ENCODE measurements around the gene ANKRD34A. TPM values are rescaled to one million over a fixed set of nuclear protein-coding genes. Genes with fewer than 3 reads are reported as not detected.

The ANKRD34A gene
- total and polyA plus RNA-seq, 2 of the 8 experiments (the other 6 are each of a cell fraction or from before 2014, with no cell fraction given), result 0.15 to 0.20 TPM

GRCh38 chr1:145926686-145927062 is 37.7 kb downstream of the ANKRD34A start:
- ChIA-PET CTCF (ENCODE audit: partially characterized antibody) (interaction anchor here (0.8 to 2.2 kb wide), 11 partner anchors 8 to 84 kb away, joined by 3 to 18 read pairs (median 5); partner anchors contain the start of genes ITGA10, LIX1L and PEX11B), POLR2A (ENCODE audit: partially characterized antibody) (interaction anchor here (0.7 to 2.4 kb wide), 26 partner anchors 8 to 126 kb away, joined by 3 to 35 read pairs (median 6); partner anchors contain the start of genes ANKRD34A, ITGA10, LIX1L and PEX11B)
- H2BK20ac ChIP-seq (ENCODE audit: low read length), result no peak overlapping the region
- no peak overlapping the region for H3K18ac ChIP-seq (ENCODE audit: extremely low read depth, low read length)
- H2BK5ac ChIP-seq (ENCODE audit: low read depth, low read length), result peak overlapping the region; percentile 95; the same call in 1 of the 2 replicates
- H3K79me2 ChIP-seq (ENCODE audit: control insufficient read depth in 1 of 2, insufficient read depth in 2 of 2, low read length in 2 of 2), result peaks cover 0 to 14% of the 10 kb centered on the region in 2 experiments; a peak in 2 of 4 replicates
- H2BK15ac ChIP-seq (ENCODE audit: low read length), result no peak overlapping the region
- peak overlapping the region; percentile 74 to 77 for H3K4me2 ChIP-seq (ENCODE audit: insufficient read depth in 1 of 2, low read depth in 2 of 2, low read length in 2 of 2)
- no peaks in the 10 kb centered on the region for H3K9me3 ChIP-seq (ENCODE audit: insufficient read depth in 2 of 2, low read depth in 1 of 2, low read length in 1 of 2)
- H3K4me3 ChIP-seq (ENCODE audit: extremely low read depth in 1 of 4, insufficient read depth in 2 of 4, low read depth in 3 of 4, low read length in 4 of 4), result peak overlapping the region; percentile 81 to 97 (median 92)
- no peak overlapping the region for H2BK120ac ChIP-seq (replicated peaks; ENCODE audit: low read depth, low read length)
- H2AK5ac ChIP-seq (ENCODE audit: low read depth, low read length), result no peak overlapping the region
- no peaks in the 10 kb centered on the region for H3K27me3 ChIP-seq (replicated peaks in 1 of 4; ENCODE audit: control insufficient read depth in 3 of 4, extremely low read depth in 1 of 4, insufficient read depth in 3 of 4, low read length in 3 of 4)
- H3K27ac ChIP-seq (ENCODE audit: low read depth, low read length), result peak overlapping the region; percentile 90
- H2AFZ ChIP-seq (ENCODE audit: low read length), result no peak overlapping the region
- H3K9ac ChIP-seq (replicated peaks in 1 of 4; ENCODE audit: extremely low read depth in 1 of 4, low read depth in 3 of 4, low read length in 3 of 4), result peak overlapping the region; percentile 8 to 98 (median 86)
- no peak overlapping the region for H4K8ac ChIP-seq (ENCODE audit: extremely low read depth, insufficient read depth, low read length)
- FAIRE-seq, result no peak
- 22% methylated on average over 19 of the region's 19 CpGs; no CpG with 5 or more reads in 1 of the 2 experiments for WGBS, 2 experiments (ENCODE audit: extremely low coverage in 1 of 2, insufficient coverage in 1 of 2, insufficient read length in 1 of 2, insufficient replicate concordance in 2 of 2, low coverage in 1 of 2, low lambda C conversion rate in 2 of 2, missing lambda C conversion rate in 1 of 2)
- no peaks in the 10 kb centered on the region for H3K79me1 ChIP-seq (ENCODE audit: low read depth, low read length)
- peaks cover 4% of the 10 kb centered on the region; the same call in 1 of the 2 replicates for H3K23me2 ChIP-seq (ENCODE audit: low read depth, low read length)
- TF ChIP-seq TAF7 (optimal IDR thresholded peaks at IDR 0.05; ENCODE audit: borderline replicate concordance, low read depth, low read length) (no peak), CHD2 (IDR thresholded peaks at IDR 0.05; ENCODE audit: low read length) (no peak), BRCA1 (IDR thresholded peaks at IDR 0.05; ENCODE audit: low read depth, low read length) (no peak), CBX8 (IDR thresholded peaks at IDR 0.05; ENCODE audit: borderline replicate concordance, low read depth, low read length) (no peak), ATF2 (IDR thresholded peaks at IDR 0.05; ENCODE audit: low read length) (no peak), SIX5 (IDR thresholded peaks at IDR 0.05; ENCODE audit: low read depth, low read length) (no peak), EP300 (IDR thresholded peaks at IDR 0.05; ENCODE audit: borderline replicate concordance in 1 of 2, low read depth in 2 of 2, low read length in 2 of 2) (no peak), KDM1A (IDR thresholded peaks at IDR 0.05; ENCODE audit: borderline replicate concordance, low read length) (no peak), E2F6 (IDR thresholded peaks at IDR 0.05) (no peak), SAP30 (IDR thresholded peaks at IDR 0.05; ENCODE audit: insufficient read depth, insufficient replicate concordance, low read length) (no peak), POLR2A (IDR thresholded peaks at IDR 0.05; ENCODE audit: control extremely low read depth in 1 of 2, low read depth in 2 of 2, low read length in 2 of 2) (no peak; a peak in 1 of 3 replicates)
- no peak overlapping the region for H4K91ac ChIP-seq (replicated peaks; ENCODE audit: insufficient read length, low read length)
- peaks cover 0 to 4% (median 2%) of the 10 kb centered on the region in 4 experiments; a peak in 4 of 7 replicates for H3K4me1 ChIP-seq (replicated peaks in 1 of 4; ENCODE audit: control insufficient read depth in 3 of 4, insufficient read depth in 4 of 4, low read length in 3 of 4)
- H3K56ac ChIP-seq (replicated peaks; ENCODE audit: insufficient read length, low read depth, low read length), result no peak overlapping the region
- H3K14ac ChIP-seq (ENCODE audit: insufficient read length), result no peak overlapping the region
- no peak overlapping the region for H3K4ac ChIP-seq (replicated peaks; ENCODE audit: insufficient read length, low read depth, low read length)
- peaks cover 3 to 18% (median 9%) of the 10 kb centered on the region in 4 experiments; a peak in 6 of 8 replicates for H3K36me3 ChIP-seq (ENCODE audit: control insufficient read depth in 2 of 4, insufficient read depth in 4 of 4, low read length in 3 of 4)
- H2BK12ac ChIP-seq (ENCODE audit: low read depth, low read length), result peak overlapping the region; percentile 60; the same call in 1 of the 2 replicates
- H3K23ac ChIP-seq (ENCODE audit: insufficient read length), result no peak overlapping the region
- no peak overlapping the region for H4K5ac ChIP-seq (ENCODE audit: insufficient read length, low read depth, low read length)
- no peaks in the 10 kb centered on the region for H4K20me1 ChIP-seq (replicated peaks in 1 of 2; ENCODE audit: control insufficient read depth in 1 of 2, insufficient read depth in 2 of 2, low read length in 2 of 2)
- no peak for DNase-seq (ENCODE audit: low read depth in 1 of 2, low spot score in 2 of 2)

All from H1 (cell line).